NB4 (cell line): ENCODE measurements around the gene C9orf78.

Source experiments
- DNase-seq: peaks from one replicate; pipeline ENCODE4 v3.0.0; 2010; ENCODE audit warnings: low read depth
- H3K4me3 ChIP-seq: one replicate; pipeline ENCODE4 v1.5.1; 2011; ENCODE audit warnings: mild to moderate bottlenecking, low read depth, low read length, moderate library complexity
- MYC ChIP-seq: IDR thresholded peaks from 2 replicates; pipeline ENCODE4 v1.6.1; 2011; ENCODE audit warnings: low read depth, low read length
- POLR2A ChIP-seq: IDR thresholded peaks from 2 replicates; pipeline ENCODE4 v1.6.1; 2011; ENCODE audit warnings: mild to moderate bottlenecking; ENCODE audit not compliant: insufficient read length; ENCODE audit errors: extremely low read depth
- TF ChIP-seq, protein P1 (sequence below): IDR thresholded peaks from one replicate; pipeline ENCODE4 v1.5.1; 2012; ENCODE audit warnings: low read depth, low read length
- TF ChIP-seq, protein P2 (sequence below): IDR thresholded peaks from 2 replicates; pipeline ENCODE4 v1.6.1; 2011; ENCODE audit warnings: low read depth, low read length

Gene C9orf78

DNA sequence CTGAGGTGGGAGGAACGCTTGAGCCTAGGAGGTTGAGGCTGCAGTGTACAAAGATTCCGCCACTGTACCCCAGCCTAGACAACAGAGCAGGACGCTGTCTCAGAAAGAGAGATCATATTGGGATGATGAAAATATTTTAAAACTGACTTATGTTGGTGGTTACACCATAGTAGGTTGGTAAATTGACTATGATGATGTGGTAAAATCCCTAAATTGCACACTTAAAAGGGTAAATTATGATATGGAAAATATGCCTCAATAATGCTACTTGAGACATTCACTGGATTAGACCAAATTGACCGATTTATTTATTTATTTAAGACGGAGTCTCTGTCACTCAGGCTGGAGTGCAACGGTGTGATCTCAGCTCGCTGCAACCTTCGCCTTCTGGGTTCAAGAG, 53.9 kb downstream of the C9orf78 start:
- no peak overlapping the region for H3K4me3 ChIP-seq
- TF ChIP-seq POLR2A (no peak), MYC (no peak)
- TF ChIP-seq, protein P1, sequence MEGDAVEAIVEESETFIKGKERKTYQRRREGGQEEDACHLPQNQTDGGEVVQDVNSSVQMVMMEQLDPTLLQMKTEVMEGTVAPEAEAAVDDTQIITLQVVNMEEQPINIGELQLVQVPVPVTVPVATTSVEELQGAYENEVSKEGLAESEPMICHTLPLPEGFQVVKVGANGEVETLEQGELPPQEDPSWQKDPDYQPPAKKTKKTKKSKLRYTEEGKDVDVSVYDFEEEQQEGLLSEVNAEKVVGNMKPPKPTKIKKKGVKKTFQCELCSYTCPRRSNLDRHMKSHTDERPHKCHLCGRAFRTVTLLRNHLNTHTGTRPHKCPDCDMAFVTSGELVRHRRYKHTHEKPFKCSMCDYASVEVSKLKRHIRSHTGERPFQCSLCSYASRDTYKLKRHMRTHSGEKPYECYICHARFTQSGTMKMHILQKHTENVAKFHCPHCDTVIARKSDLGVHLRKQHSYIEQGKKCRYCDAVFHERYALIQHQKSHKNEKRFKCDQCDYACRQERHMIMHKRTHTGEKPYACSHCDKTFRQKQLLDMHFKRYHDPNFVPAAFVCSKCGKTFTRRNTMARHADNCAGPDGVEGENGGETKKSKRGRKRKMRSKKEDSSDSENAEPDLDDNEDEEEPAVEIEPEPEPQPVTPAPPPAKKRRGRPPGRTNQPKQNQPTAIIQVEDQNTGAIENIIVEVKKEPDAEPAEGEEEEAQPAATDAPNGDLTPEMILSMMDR, result no peak
- TF ChIP-seq, protein P2, sequence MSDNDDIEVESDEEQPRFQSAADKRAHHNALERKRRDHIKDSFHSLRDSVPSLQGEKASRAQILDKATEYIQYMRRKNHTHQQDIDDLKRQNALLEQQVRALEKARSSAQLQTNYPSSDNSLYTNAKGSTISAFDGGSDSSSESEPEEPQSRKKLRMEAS, result no peak
- no peak for DNase-seq

DNA sequence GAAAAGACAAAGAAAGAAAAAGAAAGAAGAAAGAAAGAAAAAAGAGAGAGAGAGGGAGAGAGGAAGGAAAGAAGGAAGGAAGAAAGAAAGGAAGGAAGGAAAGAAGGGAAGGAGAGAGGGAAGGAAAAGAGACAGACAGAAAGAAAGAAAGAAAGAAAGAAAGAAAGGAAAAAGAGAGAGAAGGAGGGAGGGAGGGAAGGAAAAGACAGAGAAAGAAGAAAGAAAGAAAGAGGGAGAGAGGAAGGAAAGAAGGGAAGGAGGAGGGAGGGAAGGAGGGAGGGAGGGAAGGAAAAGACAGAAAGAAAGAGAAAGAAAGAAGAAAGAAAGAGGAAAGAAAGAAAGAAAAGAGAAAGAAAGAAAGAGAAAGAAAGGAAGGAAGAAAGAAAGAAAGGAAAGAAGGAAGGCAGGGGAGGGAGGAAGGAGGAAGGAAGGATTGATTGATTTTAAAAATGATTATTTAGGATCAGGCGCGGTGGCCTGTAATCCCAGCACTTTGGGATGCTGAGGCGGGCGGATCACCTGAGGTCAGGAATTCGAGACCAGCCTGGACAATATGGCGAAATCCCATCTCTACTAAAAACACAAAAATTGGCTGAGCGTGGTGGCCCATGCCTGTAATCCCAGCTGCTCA, 55.4 kb downstream of the C9orf78 start:
- no peak for DNase-seq
- no peak overlapping the region for H3K4me3 ChIP-seq
- TF ChIP-seq, protein P2, result no peak
- TF ChIP-seq MYC (no peak), POLR2A (no peak)
- TF ChIP-seq, protein P1, result no peak

DNA sequence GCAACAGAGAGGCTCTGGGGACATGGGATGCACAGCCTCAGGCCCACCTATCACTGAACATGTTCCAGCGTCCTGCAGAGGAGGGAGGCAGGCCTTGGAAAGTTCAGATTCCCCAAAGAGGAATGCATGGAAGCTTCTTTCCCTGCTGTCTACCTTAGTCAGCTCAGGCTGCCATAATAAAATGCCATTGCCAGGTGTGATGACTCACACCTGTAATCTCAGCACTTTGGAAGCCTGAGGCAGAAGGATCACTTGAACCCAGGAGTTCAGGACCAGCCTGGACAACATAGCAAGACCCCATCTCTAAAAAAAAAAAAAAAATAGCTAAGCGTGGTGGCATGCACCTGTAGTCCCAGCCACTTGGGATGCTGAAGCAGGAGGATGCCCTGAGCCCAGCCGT, 56.6 kb downstream of the C9orf78 start:
- no peak overlapping the region for H3K4me3 ChIP-seq
- no peak for DNase-seq
- TF ChIP-seq MYC, result no peak
- TF ChIP-seq POLR2A, result no peak
- TF ChIP-seq, protein P1, result no peak
- TF ChIP-seq, protein P2, result no peak

DNA sequence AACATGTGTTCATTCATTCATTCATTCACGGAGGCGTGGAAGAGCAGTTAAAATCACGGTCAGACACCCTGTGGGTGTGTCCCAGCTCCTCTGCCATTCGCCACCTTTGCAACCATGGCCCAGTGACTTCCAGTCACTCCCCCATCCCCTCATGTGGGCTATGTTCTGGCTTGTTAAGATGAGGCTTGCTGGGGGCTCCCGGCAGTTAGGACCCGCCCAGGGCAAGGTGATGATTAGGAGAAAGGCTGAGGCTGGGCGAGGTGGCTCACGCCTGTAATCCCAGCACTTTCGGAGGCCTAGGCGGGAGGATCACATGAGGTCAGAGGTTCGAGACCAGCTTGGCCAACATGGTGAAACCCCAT, 57.3 kb downstream of the C9orf78 start:
- DNase-seq, result no peak
- H3K4me3 ChIP-seq, result no peak overlapping the region
- TF ChIP-seq, protein P1, result no peak
- TF ChIP-seq POLR2A (no peak), MYC (no peak)
- TF ChIP-seq, protein P2, result no peak
